ENCODE results near the gene TNFRSF9. TPM values are rescaled to one million over a fixed set of nuclear protein-coding genes. Genes with fewer than 3 reads are reported as not detected.
"Not testable (repeated sequence)": the region's sequence is repeated elsewhere in the genome, so short reads cannot be mapped to it uniquely, and the experiment has no call there.

The TNFRSF9 gene
- total and polyA plus RNA-seq, 4 donors, result under 0.01 to 0.09 (median 0.02) TPM; not detected in 1

- H3K27me3 ChIP-seq (ENCODE audit: control insufficient read depth in 4 of 4, insufficient read depth in 4 of 4, low read length in 3 of 4), result peaks cover 0 to 3% (median 1%) of the 10 kb centered on the region in 4 donors
- no peak overlapping the region for H3K9ac ChIP-seq (ENCODE audit: low read depth in 1 of 2, low read length in 2 of 2)
- DNase-seq (ENCODE audit: low spot score), result no peak
- TF ChIP-seq, protein P1, sequence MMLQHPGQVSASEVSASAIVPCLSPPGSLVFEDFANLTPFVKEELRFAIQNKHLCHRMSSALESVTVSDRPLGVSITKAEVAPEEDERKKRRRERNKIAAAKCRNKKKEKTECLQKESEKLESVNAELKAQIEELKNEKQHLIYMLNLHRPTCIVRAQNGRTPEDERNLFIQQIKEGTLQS (IDR thresholded peaks at IDR 0.05), result no peak
- TF ChIP-seq RXRA (IDR thresholded peaks at IDR 0.05) (no peak), HNF4A (conservative IDR thresholded peaks at IDR 0.05) (no peak), FOXA1 (IDR thresholded peaks at IDR 0.05) (no peak), EGR1 (IDR thresholded peaks at IDR 0.05; ENCODE audit: low read depth in 2 of 2) (no peak), SP1 (IDR thresholded peaks at IDR 0.05) (no peak), YY1 (IDR thresholded peaks at IDR 0.05) (no peak), ZBTB33 (IDR thresholded peaks at IDR 0.05) (no peak), TAF1 (conservative IDR thresholded peaks at IDR 0.05) (no peak)
- TF ChIP-seq, protein P2, sequence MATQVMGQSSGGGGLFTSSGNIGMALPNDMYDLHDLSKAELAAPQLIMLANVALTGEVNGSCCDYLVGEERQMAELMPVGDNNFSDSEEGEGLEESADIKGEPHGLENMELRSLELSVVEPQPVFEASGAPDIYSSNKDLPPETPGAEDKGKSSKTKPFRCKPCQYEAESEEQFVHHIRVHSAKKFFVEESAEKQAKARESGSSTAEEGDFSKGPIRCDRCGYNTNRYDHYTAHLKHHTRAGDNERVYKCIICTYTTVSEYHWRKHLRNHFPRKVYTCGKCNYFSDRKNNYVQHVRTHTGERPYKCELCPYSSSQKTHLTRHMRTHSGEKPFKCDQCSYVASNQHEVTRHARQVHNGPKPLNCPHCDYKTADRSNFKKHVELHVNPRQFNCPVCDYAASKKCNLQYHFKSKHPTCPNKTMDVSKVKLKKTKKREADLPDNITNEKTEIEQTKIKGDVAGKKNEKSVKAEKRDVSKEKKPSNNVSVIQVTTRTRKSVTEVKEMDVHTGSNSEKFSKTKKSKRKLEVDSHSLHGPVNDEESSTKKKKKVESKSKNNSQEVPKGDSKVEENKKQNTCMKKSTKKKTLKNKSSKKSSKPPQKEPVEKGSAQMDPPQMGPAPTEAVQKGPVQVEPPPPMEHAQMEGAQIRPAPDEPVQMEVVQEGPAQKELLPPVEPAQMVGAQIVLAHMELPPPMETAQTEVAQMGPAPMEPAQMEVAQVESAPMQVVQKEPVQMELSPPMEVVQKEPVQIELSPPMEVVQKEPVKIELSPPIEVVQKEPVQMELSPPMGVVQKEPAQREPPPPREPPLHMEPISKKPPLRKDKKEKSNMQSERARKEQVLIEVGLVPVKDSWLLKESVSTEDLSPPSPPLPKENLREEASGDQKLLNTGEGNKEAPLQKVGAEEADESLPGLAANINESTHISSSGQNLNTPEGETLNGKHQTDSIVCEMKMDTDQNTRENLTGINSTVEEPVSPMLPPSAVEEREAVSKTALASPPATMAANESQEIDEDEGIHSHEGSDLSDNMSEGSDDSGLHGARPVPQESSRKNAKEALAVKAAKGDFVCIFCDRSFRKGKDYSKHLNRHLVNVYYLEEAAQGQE (IDR thresholded peaks at IDR 0.05), result no peak
- TF ChIP-seq, protein P3, sequence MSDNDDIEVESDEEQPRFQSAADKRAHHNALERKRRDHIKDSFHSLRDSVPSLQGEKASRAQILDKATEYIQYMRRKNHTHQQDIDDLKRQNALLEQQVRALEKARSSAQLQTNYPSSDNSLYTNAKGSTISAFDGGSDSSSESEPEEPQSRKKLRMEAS (IDR thresholded peaks at IDR 0.05), result no peak
- H3K4me3 ChIP-seq (ENCODE audit: low read depth in 1 of 3, low read length in 3 of 3), result no peak overlapping the region
- no peaks in the 10 kb centered on the region for H3K4me1 ChIP-seq (ENCODE audit: control insufficient read depth in 4 of 4, insufficient read depth in 4 of 4, low read length in 3 of 4)
- no peaks in the 10 kb centered on the region for H3K36me3 ChIP-seq (ENCODE audit: control insufficient read depth in 4 of 4, insufficient read depth in 3 of 4, low read depth in 1 of 4, low read length in 3 of 4)
- WGBS, result 86% methylated on average over 4 of the region's 4 CpGs
- H3K9me3 ChIP-seq (ENCODE audit: control insufficient read depth in 4 of 4, low read length in 3 of 4), result no peaks in the 10 kb centered on the region
- H3K27ac ChIP-seq (ENCODE audit: low read depth in 1 of 2, low read length in 2 of 2), result no peak overlapping the region
Measured at GRCh38 chr1:7928247-7928646, 12.4 kb downstream of the TNFRSF9 start.

GRCh38 chr1:7927061-7927460 lies 13.6 kb downstream of the TNFRSF9 start:
- not testable (repeated sequence) for H3K4me1 ChIP-seq (ENCODE audit: control insufficient read depth in 4 of 4, insufficient read depth in 4 of 4, low read length in 3 of 4); DNase-seq (ENCODE audit: low spot score); H3K9me3 ChIP-seq (ENCODE audit: control insufficient read depth in 4 of 4, low read length in 3 of 4); H3K27me3 ChIP-seq (ENCODE audit: control insufficient read depth in 4 of 4, insufficient read depth in 4 of 4, low read length in 3 of 4); H3K36me3 ChIP-seq (ENCODE audit: control insufficient read depth in 4 of 4, insufficient read depth in 3 of 4, low read depth in 1 of 4, low read length in 3 of 4); H3K9ac ChIP-seq (ENCODE audit: low read depth in 1 of 2, low read length in 2 of 2); H3K4me3 ChIP-seq (ENCODE audit: low read depth in 1 of 3, low read length in 3 of 3); H3K27ac ChIP-seq (ENCODE audit: low read depth in 1 of 2, low read length in 2 of 2)
- WGBS, result 48% methylated on average over 8 of the region's 8 CpGs

DNA sequence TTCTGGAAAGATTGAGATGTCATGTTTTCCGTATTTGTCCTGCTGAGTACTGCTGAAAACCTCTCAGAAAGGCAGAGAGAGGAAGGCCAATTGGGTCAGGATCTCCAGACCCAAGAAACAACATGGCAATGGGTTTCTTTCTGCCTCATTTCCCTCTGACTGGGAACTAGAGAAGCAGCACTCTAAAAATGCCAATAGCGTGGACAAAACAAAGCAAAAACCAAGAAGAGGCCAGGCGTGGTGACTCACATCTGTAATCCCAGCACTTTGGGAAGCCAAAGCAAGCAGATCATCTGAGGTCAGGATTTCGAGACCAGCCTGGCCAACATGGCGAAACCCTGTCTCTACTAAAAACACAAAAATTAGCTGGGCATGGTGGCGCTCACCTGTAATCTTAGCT lies 18.3 kb downstream of the TNFRSF9 start:
- TF ChIP-seq FOXA2 (IDR thresholded peaks at IDR 0.05) (no peak), NR2F2 (IDR thresholded peaks at IDR 0.05) (no peak), SP1 (IDR thresholded peaks at IDR 0.05) (no peak), RAD21 (IDR thresholded peaks at IDR 0.05) (no peak), ZBTB33 (IDR thresholded peaks at IDR 0.05) (no peak)
- TF ChIP-seq, protein P1 (IDR thresholded peaks at IDR 0.05), result no peak

More for the DNA sequence above, 18.3 kb downstream of the TNFRSF9 start:
- Histone ChIP-seq H3K4me1 (ENCODE audit: control insufficient read depth in 4 of 4, insufficient read depth in 4 of 4, low read length in 3 of 4) (no peaks in the 10 kb centered on the region), H3K27me3 (ENCODE audit: control insufficient read depth in 4 of 4, insufficient read depth in 4 of 4, low read length in 3 of 4) (peaks cover 0 to under 1% (median 0%) of the 10 kb centered on the region in 4 donors), H3K36me3 (ENCODE audit: control insufficient read depth in 4 of 4, insufficient read depth in 3 of 4, low read depth in 1 of 4, low read length in 3 of 4) (no peaks in the 10 kb centered on the region), H3K9me3 (ENCODE audit: control insufficient read depth in 4 of 4, low read length in 3 of 4) (no peaks in the 10 kb centered on the region), H3K4me3 (ENCODE audit: low read depth in 1 of 3, low read length in 3 of 3) (no peak overlapping the region), H3K27ac (ENCODE audit: low read depth in 1 of 2, low read length in 2 of 2) (no peak overlapping the region), H3K9ac (ENCODE audit: low read depth in 1 of 2, low read length in 2 of 2) (no peak overlapping the region)
- 91% methylated on average over 6 of the region's 6 CpGs for WGBS
- no peak for DNase-seq (ENCODE audit: low spot score)
